ENCODE data around the gene CFB. TPM values are rescaled to one million over a fixed set of nuclear protein-coding genes. Genes with fewer than 3 reads are reported as not detected.

The CFB gene
- total RNA-seq, 4 donors from 2014 or later = 3.7 to 6.8 (median 5.1) TPM

GRCh38 chr6:31961616-31962015 lies 15.7 kb downstream of the CFB start:
- Histone ChIP-seq H3K9me3 (no peaks in the 10 kb centered on the region), H3K4me3 (no peak overlapping the region), H3K27me3 (no peaks in the 10 kb centered on the region), H3K27ac (no peak overlapping the region), H3K4me1 (peaks cover 24% of the 10 kb centered on the region), H3K36me3 (peaks cover 69% of the 10 kb centered on the region)
- no peak for DNase-seq (ENCODE audit: low spot score in 2 of 2)
- WGBS = 93% methylated on average over 11 of the region's 12 CpGs
- TF ChIP-seq EP300 (IDR thresholded peaks at IDR 0.05) (no peak), CTCF (IDR thresholded peaks at IDR 0.05) (no peak), POLR2A (IDR thresholded peaks at IDR 0.05) (no peak), POLR2AphosphoS5 (IDR thresholded peaks at IDR 0.05) (no peak)

- Histone ChIP-seq H3K36me3 (peaks cover 88% of the 10 kb centered on the region), H3K27me3 (no peaks in the 10 kb centered on the region), H3K27ac (no peak overlapping the region), H3K9me3 (no peaks in the 10 kb centered on the region), H3K4me1 (peaks cover 13% of the 10 kb centered on the region), H3K4me3 (no peak overlapping the region)
- no peak for DNase-seq (ENCODE audit: low spot score in 2 of 2)
- 93% methylated on average over 11 of the region's 19 CpGs for WGBS
- TF ChIP-seq POLR2AphosphoS5 (IDR thresholded peaks at IDR 0.05) = no peak
- TF ChIP-seq POLR2A (IDR thresholded peaks at IDR 0.05) = no peak
- TF ChIP-seq EP300 (IDR thresholded peaks at IDR 0.05) = no peak
- no peak for TF ChIP-seq CTCF (IDR thresholded peaks at IDR 0.05)
Measured at GRCh38 chr6:31963921-31964320, 18.0 kb downstream of the CFB start.

- Histone ChIP-seq H3K4me1 (peaks cover 5% of the 10 kb centered on the region), H3K27me3 (no peaks in the 10 kb centered on the region), H3K4me3 (no peak overlapping the region), H3K9me3 (no peaks in the 10 kb centered on the region), H3K36me3 (peaks cover 100% of the 10 kb centered on the region), H3K27ac (no peak overlapping the region)
- TF ChIP-seq POLR2AphosphoS5 (IDR thresholded peaks at IDR 0.05) (no peak), POLR2A (IDR thresholded peaks at IDR 0.05) (no peak), CTCF (IDR thresholded peaks at IDR 0.05) (no peak), EP300 (IDR thresholded peaks at IDR 0.05) (no peak)
- 88% methylated on average over 10 of the region's 13 CpGs for WGBS
- no peak for DNase-seq (ENCODE audit: low spot score in 2 of 2)
Measured at GRCh38 chr6:31965700-31966099, 19.8 kb downstream of the CFB start.

GRCh38 chr6:31966506-31966905 lies 20.6 kb downstream of the CFB start:
- WGBS = 75% methylated on average over 2 of the region's 7 CpGs
- Histone ChIP-seq H3K27ac (no peak overlapping the region), H3K4me1 (peaks cover 13% of the 10 kb centered on the region), H3K36me3 (peaks cover 94% of the 10 kb centered on the region), H3K4me3 (no peak overlapping the region), H3K9me3 (no peaks in the 10 kb centered on the region), H3K27me3 (no peaks in the 10 kb centered on the region)
- no peak for TF ChIP-seq POLR2AphosphoS5 (IDR thresholded peaks at IDR 0.05)
- no peak for TF ChIP-seq EP300 (IDR thresholded peaks at IDR 0.05)
- no peak for TF ChIP-seq POLR2A (IDR thresholded peaks at IDR 0.05)
- TF ChIP-seq CTCF (IDR thresholded peaks at IDR 0.05) = no peak
- no peak for DNase-seq (ENCODE audit: low spot score in 2 of 2)

- H3K27me3 ChIP-seq = no peaks in the 10 kb centered on the region
- 80% methylated on average over 10 of the region's 10 CpGs for WGBS
- H3K4me1 ChIP-seq = peaks cover 17% of the 10 kb centered on the region
- TF ChIP-seq EP300 (IDR thresholded peaks at IDR 0.05) (no peak), POLR2A (IDR thresholded peaks at IDR 0.05) (no peak), CTCF (IDR thresholded peaks at IDR 0.05) (no peak), POLR2AphosphoS5 (IDR thresholded peaks at IDR 0.05) (no peak)
- H3K27ac ChIP-seq = no peak overlapping the region
- H3K36me3 ChIP-seq = peaks cover 86% of the 10 kb centered on the region
- DNase-seq (ENCODE audit: low spot score in 2 of 2) = no peak
- no peak overlapping the region for H3K4me3 ChIP-seq
- H3K9me3 ChIP-seq = no peaks in the 10 kb centered on the region
Measured at GRCh38 chr6:31966997-31967925, 21.4 kb downstream of the CFB start.

All from suprapubic skin (tissue), 4 donors.